IPS-NIHi7 (cell line): Measurements from ENCODE around the gene RLBP1.

Source experiments
- DNase-seq: peaks from one replicate; pipeline ENCODE4 v3.0.0; 2012; ENCODE audit warnings: mixed read lengths; ENCODE audit errors: extremely low spot score

RLBP1 gene

GRCh38 chr15:89206908-89207331 lies 14.5 kb downstream of the RLBP1 start:
- DNase-seq, result peak; percentile 97

DNA sequence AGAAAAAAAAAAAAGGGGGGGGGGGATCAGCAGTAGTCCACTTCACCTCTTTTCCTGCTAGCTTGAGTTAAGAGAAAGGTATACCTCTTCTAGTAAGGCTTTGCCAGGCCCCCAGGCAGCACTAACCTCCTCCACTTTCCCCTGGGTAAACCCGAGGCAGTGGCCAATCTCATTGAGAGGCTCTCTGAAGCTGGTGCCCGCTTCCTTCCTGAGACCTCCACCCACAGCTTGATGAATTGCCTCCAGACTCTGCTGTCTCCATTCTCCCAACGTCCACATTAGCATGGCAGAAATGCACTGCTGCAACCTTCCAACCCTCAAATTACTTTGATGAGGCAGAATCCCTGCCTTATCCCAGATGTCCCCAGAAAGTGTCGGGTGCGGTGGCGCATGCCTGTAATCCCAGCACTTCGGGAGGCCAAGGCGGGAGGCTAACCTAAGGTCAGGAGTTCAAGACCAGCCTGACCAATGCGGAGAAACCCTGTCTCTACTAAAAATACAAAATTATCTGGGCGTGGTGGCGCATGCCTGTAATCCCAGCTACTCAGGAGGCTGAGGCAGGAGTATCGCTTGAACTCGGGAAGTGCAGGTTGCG lies 15.3 kb downstream of the RLBP1 start:
- no peak for DNase-seq

GRCh38 chr15:89203705-89204273 lies 17.6 kb downstream of the RLBP1 start:
- DNase-seq, result no peak

DNA sequence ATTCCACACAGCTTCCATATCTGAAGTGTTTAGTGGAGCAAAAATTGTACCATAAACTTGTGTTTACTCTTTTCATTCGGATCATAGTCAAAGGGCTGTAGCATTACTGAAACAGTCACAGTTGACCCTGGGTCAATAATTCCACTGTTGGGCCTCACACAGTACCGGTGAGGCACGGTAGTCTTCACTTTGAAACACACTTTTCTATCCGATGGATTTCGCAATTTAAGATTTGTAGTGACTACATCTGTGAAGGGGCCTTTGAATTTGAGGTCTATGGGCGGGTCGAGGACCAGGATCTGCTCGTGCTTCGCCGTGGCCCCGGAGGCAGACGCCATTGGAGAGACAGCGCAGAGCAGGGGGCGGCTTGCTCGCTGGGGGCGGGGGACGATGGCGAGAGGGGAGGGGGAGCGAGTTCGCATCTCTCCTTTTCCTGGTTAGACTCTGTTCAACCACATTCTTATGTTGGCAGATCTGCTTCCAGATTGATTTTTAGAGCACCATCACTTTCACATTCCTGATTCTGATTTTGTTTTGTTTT lies 19.8 kb downstream of the RLBP1 start:
- DNase-seq, result no peak

DNA sequence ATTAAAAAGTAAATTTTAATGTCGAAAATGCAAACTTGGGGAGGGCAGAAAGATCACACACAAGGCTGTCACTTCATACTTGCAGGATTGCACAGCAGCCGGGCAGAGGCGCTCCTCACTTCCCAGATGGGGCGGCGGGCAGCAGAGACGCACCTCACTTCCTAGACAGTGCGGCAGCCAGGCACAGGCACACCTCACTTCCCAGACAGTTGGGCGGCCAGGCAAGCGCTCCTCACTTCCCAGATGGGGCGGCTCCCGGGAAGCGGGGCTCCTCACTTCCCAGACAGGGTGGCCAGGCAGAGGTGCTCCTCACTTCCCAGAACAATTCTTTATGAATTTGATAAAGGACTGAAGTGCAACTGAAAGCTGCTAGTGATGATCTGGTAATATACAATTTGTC lies 21.2 kb downstream of the RLBP1 start:
- no peak for DNase-seq

DNA sequence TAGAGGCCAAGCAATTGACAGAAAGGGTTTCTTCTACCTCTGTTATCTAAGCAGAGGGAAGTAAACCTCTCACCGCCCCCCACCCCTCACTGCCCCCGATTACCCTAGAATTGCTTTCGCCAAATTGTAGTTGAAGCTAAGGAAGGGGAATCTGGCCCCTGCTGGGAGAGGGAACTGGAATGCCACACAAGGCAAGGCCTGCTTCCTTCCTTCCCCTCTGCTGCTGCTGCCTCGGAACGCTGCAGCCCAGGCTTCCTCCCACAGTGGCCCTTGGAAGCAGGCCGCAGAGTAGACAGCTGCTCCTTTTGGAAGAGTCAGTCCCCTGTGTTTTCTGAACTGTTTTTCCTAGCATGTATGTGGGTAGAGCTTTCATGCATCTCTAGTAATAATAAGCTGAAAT lies 21.6 kb downstream of the RLBP1 start:
- peak; percentile 72 for DNase-seq

DNA sequence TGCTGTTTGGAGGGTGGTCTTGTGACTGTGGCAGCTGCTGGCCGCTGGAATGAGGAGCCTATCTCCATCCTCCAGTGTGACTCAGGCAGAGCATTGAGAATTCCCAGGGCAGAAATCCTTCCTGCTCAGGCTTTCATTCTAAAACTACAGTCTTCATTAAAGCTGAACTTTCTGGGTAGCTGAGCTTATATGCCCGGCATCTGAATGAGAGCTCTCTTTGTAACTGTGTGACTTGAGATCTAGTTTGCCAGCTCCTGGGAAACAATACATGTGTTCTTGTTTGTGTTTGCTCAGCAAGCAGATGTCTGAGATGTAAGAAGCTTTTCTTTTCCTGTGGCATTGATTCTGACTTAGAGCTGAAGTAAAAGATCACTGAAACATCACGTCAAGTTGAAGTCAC lies 22.4 kb downstream of the RLBP1 start:
- no peak for DNase-seq

- no peak for DNase-seq
Observed at GRCh38 chr15:89198196-89198595, 23.2 kb downstream of the RLBP1 start.

GRCh38 chr15:89197503-89197971 lies 23.8 kb downstream of the RLBP1 start:
- DNase-seq, result peak; percentile 67

- no peak for DNase-seq
Observed at GRCh38 chr15:89196994-89197393, 24.4 kb downstream of the RLBP1 start.

DNA sequence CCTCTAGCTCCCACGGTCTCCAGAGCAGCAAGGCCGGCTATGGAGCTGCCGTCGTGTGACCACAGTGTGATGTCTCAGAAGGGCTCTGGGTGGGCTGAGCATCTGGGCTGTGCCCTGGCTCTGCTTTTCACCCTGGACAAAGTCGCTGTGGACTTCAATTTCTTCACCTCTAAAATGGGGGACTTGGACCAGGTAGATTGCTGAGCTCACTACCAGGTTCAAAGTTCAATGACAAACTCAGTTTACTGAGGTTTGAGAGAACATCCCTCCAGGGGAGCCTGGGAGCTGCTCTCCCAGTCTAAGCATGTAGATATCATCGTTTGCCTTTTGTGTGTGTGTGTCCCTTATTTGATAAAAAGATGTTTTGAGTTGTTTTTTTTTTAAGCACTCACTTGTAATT lies 25.1 kb downstream of the RLBP1 start:
- DNase-seq, result no peak

DNA sequence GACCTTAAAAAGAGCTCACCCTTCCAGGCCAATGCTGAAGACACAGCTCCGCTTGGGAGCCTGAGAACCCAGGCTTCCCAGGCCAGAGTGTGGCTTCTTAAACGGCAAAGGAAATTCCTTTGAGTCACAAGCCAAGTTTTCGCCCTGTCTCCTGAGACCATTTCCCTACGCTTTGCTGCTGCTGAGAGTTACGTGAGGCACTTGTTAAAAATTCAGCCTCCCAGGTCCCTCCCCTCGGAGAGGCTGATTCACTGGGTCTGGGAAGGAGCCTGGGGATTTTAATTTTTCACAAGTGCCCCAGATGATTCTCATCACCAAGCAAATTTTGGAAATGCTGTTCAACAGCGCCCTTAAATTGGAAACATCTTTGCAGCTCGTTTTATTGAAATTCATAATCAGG lies 25.5 kb downstream of the RLBP1 start:
- DNase-seq, result no peak

- DNase-seq, result no peak
Observed at GRCh38 chr15:89194608-89195007, 26.8 kb downstream of the RLBP1 start.

- DNase-seq, result no peak
Observed at GRCh38 chr15:89192766-89193165, 28.6 kb downstream of the RLBP1 start.

- DNase-seq, result no peak
Observed at GRCh38 chr15:89192136-89192535, 29.2 kb downstream of the RLBP1 start.

- DNase-seq, result no peak
Observed at GRCh38 chr15:89187986-89188514, 33.3 kb downstream of the RLBP1 start.

GRCh38 chr15:89187301-89187985 lies 33.9 kb downstream of the RLBP1 start:
- DNase-seq, result no peak

GRCh38 chr15:89186803-89187202 lies 34.6 kb downstream of the RLBP1 start:
- no peak for DNase-seq

DNA sequence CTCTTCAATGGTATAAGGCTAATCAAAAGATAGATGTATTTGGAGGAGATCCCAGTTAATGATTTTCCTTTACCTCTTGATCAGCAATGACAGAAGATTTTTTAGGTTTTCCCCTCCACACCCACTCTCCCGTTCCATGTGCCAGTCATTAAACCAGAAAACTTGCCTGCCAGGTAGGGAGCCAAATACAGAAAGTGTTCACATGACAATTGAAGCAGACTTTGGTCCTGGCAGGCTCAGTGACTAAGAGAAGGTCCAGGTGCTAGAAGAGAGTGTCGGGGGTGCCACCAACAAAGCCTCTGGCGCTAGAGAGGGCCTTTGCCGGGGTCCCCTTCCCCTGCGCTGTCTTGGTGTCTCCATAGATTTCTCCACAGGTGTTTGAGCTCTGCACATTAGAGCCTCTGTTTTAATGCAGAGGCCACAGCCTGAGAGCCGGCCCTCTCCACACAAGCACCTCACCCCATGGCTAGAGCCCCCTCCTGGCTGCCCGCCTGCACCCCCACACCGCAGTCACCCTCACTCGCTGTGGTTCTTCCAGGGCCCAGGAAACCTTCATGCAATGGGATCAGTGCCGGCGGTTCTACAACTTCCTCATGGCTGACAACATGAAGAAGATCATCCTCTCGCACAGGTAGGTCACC lies 36.4 kb downstream of the RLBP1 start:
- DNase-seq, result no peak

- no peak for DNase-seq
Observed at GRCh38 chr15:89184357-89184756, 37.0 kb downstream of the RLBP1 start.

- DNase-seq, result no peak
Observed at GRCh38 chr15:89179966-89180875, 41.2 kb downstream of the RLBP1 start.
